Forelimb muscle (tissue), 1 donor: Measurements from ENCODE around the gene EPB41L2. TPM values are rescaled to one million over a fixed set of nuclear protein-coding genes. Genes with fewer than 3 reads are reported as not detected.
A peak's percentile ranks its signal among the peaks of the same experiment; 100 is the strongest.

Experiments used
- DNase-seq: peaks from one replicate; pipeline ENCODE4 v3.0.0-alpha.2; 2013; ENCODE audit warnings: low read depth
- polyA plus RNA-seq: library from polyadenylated mRNA; unstranded; fragments of 120-200 nt; gene quantifications from one replicate; pipeline ENCODE4 v1.2.1, GENCODE V29; 2013; ENCODE audit not compliant: insufficient read length

Gene EPB41L2
- polyA plus RNA-seq, 1 donor = 190 TPM

DNA sequence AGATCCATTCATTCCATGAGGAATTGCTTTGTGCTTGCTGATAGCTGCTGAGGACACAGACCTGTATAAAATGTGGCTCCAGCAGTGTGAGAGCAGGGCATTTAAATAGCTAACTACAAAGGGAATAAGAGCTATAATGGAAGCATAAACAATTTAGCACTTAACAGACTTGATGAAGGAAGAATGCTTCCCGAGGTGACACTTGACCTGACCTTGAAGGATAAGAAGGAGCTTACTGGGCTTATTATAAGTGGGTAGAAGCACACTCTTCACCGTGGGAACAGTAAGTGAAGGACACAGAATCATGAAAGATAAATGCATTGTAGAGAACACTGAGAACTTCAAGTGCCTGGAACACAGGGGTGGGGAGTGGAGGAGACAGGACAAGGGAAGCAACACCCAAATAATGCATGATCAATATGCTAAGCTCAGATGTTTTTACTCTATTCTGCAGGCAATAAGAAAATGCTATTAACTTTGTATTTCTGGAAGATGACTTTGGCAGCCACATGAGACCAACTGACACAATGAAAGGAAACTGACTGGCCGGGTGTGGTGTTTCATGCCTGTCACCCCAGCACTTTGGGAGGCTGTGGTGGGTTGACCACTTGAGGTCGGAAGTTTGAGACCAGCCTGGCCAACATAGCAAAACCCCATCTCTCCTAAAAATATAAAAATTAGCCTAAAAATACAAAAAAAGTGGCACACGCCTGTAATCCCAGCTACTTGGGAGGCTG, 84.2 kb downstream of the EPB41L2 start:
- DNase-seq = no peak

DNA sequence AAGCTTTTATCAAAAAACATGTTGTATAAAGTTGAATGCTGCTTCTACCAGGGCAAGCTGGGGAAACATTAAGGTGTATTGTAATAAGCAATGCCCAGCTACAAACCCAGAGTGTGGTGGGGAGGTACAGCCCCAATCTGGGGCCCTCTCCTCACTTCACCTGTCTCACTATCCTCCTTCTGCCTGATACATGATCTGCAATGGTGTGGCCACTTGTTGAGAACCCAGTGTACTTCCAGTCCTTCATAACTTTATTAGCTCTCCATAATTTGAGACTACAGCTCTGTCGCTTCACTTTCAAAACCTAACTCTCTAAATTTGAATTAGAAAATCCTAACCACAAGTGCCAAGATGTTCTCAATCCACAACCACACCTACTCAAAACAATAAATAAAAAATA, 84.9 kb downstream of the EPB41L2 start:
- no peak for DNase-seq

DNA sequence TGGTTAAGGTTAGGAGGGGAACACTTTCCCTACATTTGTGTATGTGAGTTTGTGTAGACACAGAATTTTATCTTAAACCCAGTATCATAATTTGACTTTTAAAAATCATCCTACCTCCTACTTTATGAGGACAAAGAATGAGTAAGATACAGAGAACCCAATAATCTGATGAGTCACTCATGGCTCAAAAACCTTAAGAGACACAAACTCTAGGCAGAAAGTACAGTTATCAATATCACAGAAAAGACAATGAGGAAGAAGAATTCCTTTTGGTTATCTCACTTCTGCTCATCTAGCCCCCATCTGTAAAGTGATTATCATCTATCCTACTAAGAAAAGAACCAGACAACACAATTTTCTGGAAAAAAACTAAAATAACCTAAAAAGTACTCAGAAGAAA, 87.7 kb downstream of the EPB41L2 start:
- DNase-seq = no peak

DNA sequence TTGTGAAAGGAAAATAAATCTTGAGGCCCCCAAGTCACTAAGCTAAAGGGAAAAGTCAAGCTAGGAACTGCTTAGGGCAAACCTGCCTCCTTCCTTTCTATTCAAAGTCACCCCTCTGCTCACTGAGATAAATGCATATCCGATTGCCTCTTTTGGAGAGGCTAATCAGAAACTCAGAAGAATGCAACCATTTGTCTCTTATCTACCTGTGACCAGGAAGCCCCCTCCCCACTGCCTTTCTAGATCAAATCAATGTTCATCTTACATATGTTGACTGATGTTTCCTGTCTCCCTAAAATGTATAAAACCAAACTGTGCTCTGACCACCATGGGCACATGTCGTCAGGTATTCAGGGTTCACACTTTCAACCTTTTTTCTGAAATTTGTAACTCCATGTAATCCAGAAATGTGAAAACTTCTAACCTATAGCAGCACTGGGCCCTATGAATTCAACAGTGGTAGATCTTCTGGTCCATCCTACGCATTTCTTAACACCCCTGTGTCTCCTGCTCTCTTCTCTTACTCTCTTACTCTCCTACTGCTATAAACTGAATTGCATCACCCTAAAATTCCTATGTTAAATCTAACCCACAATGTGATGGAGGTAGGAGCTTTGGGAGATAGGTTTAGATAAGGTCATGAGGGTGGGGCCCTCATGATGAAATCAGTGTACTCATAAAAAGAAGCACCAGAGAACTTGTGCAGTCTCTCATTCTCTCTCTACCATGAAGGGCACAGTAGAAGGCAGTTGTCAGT, 89.3 kb downstream of the EPB41L2 start:
- DNase-seq = no peak

DNA sequence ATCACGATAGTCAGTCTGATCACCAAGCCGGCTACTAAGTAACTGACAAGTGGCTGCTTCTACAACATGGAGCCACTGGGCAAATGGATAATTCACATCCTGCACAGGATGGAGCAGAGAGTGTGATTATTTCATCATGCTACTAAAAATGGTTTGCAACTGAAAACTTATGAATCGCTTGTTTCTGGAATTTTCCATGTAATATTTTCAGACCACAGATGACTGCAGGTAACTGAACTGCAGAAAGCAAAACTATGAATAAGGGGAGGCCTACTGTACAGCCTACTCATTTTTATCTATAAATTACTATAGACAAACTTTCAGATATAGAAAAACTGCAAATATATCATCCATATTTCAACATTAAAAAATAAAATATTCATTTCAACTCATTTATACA, 91.5 kb downstream of the EPB41L2 start:
- DNase-seq = no peak

DNA sequence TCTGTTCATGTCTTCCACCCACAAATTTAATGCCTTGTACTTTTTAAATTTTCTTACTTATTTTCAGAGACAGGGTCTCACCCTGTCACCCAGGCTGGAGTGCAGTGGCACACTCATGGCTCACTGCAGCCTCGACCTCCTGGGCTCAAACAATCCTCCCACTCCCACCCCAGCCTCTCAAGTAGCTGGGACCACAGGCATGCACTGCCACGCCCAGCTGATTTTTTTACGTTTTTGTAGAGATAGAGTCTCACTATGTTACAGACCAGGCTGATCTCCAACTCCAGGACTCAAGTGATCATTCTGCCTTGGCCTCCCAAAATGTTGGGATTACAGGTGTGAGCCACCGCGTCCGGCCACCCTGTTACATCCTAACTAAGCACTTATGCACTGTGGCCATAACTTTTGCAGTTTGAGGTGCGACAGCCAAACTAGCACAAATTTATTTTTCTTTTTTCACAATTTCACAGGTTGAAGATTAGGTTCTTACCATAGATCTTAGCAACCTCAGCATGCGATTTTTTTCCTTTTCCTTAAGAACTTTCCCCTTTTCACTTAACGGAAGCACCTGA, 92.1 kb downstream of the EPB41L2 start:
- no peak for DNase-seq

DNA sequence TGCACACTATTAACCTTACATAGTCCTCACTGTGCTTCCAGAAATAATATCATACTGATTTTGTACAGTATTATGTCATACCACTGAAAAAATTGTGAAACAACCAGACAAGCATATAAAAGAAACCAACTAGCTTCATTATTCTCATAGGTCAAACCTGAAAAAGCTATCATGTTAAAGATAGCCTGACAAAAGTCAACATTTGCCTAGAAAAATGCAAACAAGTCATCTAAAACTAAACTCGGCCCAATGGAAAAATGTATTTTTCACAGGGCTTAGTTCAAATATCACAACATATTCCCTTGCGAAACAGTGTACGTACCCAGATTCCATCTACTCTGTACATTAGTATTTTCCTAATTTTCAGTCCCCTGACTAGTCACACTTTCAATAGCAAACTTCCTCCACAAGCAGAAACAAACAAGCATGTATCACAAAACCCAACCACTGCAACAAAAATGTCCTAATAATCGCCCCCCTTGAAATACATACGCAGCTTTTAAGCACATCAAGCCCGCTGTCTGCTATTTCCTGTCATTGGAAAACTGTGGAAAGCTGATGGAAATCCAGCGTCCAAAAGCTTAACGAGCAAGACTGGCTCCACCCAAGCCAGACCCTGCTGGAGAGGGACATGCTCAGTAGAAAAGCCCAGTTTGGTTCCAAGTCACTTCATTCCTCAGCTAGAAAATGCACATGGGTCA, 93.1 kb downstream of the EPB41L2 start:
- DNase-seq = peak; percentile 89

DNA sequence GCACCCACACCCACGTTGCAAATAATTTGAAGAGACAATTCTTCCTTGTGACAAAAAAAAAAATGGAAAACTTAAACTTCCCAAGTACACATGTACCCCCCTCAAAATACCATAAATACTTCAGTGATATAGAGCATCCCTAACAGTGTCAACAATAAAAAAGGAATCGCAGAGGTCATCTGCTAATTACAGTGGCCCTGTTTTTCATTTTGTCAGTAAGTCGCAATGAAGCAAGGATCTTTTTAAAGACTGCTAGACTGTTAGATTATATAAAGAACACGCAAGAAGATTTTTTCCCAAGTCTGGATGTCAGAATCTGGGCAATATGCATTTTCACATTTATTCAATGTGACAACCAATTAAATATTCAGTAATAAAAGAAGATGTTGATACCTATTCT, 93.9 kb downstream of the EPB41L2 start:
- no peak for DNase-seq

DNA sequence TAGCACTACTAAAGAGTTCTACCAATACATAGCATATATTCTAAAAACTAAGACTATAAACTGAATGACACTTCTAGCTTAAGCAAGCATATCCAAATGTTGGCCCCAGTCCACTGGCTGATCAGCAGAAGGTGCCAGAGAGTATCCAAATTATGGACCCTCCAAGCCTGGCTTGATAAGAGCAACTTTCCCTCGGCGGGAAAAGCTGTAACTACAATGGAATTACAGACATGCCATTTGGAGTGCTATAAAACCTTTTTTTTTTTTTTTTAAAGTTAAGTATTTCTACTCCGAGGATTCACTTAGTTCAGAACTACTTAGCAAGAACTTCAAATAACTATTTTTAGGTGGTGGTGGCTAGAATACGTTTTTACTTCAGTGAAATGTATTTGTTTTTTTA, 94.6 kb downstream of the EPB41L2 start:
- no peak for DNase-seq

DNA sequence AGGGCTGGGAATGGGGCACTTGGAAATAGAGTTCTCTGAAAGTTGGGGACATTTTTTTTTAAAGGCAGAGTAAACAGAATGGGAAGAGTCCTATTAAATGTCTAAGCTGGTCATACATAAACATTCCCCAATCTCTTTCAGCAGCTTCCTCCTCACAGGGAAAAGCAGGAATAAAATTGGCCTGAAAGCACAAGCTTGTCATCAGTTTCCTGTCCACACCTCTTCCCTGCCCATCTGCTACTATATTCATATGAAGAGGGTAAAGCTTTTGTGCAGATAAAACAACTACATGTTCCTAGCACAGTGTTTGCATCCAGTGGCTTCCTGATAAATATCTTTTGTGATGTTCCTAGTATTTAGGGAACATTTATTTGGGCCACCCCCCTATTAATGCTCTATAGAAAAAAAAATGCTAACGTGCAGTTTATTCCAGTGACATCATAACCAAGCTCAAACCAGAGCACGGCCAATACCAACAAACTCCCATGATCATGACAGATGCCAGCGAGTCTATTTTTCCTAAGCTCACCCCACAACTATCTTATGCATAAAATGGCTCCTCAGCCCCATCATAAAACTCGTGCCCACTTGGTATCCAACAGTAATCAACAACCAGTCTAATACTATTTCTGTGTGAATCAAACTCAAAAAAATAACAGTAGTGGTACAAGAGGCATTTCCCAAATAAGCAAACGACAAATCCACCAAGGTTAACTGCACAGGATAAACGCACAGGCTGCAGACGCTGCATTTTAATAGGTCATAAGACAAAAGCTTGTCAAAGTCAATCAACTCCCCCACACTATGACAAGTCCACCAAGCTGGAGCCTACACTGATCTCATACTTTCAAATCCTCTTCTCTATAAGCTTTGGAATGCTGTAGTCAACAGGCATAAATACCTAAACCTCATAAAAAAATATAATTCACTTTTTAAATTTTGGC, 95.3 kb downstream of the EPB41L2 start:
- no peak for DNase-seq

DNA sequence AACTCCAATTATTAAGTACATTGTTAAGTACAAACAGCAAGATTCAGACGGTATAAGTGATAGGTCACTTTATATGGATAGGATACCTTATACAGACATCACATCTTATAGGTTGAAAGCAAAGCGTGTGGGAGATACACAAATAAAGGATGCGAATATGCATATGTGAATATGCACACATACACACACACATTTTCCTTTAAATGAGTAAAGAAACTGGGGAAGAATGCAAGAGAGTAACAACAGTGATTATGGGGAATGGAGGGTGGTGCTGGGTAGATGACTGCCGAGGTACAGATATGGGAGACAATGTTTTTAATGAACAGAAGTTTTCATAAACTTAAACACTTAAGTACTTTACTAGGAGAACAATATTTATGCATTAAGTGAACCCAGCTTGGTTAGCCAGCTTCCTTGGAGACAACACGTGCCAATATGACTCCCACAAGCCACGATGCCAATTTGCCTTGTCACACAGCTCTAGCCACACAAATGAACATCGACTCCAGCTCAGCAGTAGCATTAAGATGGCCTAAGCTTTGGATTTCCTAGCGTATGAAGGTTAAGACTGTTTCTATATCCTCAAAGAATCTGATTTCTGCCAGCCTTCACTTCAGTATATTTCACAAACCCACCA, 96.6 kb downstream of the EPB41L2 start:
- no peak for DNase-seq

DNA sequence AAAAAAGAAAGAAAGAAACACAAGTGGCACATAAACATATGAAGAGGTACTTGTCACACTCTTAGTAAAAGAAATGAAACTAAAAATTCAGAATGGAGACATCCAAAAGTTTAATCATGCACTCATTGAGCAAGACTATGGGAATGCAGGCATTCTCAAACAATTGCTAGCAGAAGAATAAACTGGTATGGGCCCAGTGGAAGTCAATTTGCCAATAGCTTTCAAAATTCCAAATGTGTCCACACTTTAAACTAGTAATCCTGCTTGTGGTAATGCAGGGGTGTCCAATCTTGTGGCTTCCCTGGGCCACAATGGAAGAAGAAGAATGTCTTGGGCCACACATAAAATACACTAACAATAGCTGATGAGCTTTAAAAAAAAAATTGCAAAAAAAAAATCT, 97.4 kb downstream of the EPB41L2 start:
- no peak for DNase-seq

DNA sequence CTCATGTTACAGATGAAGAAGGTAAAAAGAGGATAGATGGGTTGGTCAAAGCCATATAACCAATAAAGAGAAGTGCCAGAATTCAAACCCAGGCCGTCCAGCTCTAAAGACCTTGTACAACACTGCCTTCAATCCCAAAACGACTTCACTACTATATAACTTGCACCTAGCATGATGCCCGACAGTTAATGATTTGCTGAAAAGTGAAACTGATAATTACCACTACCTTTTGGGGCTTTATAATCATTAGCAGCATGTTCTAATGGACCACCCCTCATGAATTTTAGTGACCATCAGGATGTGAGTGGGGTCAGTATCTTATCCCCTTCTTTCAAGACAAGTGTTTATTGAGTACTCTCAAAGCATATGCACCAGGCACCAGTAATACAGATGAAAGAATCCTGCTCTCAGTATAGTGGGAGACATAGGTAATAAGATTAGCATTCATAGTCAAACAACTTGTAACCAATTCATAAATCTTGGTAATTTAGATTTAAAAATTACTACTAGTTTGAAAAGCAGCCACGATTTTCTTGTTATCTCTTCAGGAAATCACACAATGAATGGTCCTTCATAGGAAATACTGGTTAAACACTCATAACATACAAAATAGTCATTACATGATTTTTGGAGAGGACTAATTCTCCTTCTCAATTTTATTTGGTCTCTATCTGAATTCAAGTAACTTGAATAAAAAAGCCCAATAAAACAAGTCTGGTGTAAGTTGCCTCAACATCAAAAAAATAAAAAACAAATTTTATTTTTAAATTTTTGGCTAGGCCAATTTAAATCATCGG, 98.0 kb downstream of the EPB41L2 start:
- no peak for DNase-seq

DNA sequence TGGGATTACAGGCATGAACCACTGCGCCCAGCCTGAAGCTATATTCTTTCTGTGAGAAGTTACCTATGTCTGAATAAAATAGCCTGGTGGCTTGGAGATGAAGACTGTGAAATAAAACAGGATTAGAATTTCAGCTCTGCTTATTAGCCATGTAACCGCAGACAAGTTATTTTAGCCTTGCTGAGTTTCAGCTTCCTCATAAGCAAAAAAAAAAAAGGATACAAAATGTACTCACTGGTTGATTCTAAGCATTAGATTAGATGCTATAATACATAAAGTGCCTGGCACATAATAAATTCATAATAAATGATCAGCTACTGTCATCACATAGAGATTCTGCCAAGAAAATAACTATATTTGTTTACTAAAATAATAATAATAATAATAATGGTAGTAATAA, 98.8 kb downstream of the EPB41L2 start:
- DNase-seq = no peak

DNA sequence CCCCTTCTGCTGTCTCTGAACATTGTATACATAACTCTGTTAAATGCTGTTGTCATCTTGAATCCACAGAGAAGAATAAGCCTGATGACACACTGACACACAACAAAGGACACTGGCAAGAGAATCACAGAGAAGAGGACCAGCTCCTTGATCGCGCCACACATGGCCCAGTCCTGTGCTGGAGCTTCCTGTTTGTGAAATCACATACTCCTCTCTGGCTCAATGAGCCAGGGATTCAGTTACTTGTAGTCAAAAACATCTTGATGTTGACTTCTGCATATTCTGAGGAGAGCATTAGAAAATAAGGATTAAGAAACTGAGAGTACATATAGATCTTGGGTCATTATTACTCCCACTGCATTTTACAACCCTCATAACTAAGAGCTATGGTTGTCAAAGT, 100.1 kb downstream of the EPB41L2 start:
- no peak for DNase-seq

DNA sequence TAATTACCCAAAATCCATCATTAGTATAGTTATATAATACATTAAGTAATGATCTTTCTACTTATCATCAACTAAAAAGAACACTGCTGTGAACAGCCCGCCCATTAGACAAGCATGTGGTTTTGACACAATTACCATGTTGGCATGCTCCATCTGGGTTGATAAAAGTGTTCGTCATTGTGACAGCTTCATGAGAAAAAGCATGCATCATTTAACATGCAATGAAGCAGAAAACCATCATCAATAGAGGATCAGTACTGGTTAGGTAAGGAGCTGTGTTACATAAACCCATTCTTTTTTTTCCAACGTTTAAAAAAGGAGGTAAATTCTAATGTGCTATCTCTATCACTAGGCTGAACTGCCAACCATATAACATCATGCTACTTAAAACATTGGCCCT, 101.9 kb downstream of the EPB41L2 start:
- DNase-seq = no peak

DNA sequence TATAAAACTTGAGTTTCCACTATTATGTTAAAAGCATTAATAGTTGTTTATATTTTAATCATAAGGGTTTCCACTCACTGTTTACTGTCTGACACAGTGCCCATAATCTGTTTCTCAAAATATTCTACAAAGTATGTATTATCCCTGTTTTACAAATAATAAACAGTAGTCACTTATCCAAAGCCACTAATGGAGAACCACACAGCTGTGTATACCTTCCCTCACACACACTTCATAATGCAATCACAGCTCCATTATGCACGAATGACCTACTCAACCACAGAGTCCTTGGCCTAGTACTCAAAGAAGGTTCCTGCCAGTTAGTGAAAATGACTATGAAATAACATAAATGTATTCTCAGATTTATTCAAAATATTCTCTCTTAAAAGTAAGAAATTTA, 103.1 kb downstream of the EPB41L2 start:
- DNase-seq = no peak

DNA sequence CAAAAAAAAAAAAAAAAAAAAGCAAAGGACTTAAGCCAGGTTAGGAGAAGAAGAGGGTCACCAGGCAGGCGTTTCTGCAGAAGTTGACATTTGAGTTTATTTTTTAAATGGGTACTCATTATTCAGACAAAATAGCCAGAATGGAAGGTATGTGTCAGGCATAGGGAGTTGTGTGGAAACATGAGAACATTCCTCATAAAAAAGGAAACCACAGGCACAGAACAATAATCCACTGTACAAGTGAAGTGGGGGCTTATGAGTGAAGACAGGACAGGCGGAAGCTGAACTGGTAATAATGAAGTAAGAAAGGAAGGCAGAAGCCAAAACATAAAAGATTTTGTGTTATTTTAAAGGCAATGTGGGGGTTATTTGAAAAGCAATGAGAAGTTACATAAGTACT, 104.6 kb downstream of the EPB41L2 start:
- no peak for DNase-seq

DNA sequence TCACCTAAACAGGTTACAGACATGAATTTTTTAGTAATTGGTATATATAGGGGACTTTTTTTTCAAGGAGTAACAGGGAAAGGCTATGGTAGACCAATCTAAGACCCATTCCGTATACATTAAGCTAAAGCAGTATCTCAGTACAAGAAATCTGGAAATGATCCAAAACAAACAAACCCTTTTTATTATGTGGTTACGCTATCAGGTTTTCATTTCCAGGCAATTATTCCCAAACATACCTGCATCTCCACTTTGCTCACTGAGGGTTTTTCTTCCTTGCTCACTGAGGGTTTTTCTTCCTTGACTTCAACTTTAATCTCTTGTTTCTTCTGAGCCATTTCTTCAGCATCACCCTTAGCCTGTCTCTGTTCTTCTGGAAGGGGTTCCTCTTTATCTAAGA, 107.3 kb downstream of the EPB41L2 start:
- DNase-seq = no peak

DNA sequence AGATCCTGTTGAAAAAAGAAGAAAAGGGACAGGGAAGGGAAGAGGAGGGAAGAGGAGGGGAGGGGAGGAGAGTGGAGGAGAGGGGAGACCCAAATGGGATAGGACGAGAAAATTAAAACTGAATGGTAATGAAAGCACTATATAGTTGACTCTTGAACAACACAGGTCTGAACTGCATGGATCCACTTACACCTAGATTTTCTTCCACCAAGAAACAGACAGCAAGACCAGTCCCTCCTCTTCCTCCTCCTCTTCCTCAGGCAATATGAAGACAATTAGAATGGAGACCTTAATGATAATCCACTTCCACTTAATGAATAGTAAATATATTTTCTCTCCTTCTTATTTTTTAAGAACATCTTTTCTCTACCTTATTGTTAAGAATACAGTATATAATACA, 113.5 kb downstream of the EPB41L2 start:
- no peak for DNase-seq
